ENCODE results near the gene LACTBL1. TPM values are rescaled to one million over a fixed set of nuclear protein-coding genes. Genes with fewer than 3 reads are reported as not detected.
A peak's percentile ranks its signal among the peaks of the same experiment; 100 is the strongest.

Gene LACTBL1
- polyA plus RNA-seq, 6 donors from 2014 or later = not detected

GRCh38 chr1:22920734-22921451 is 51.8 kb downstream of the LACTBL1 start:
- no peak for ATAC-seq (ENCODE audit: low read depth in 2 of 2)
- DNase-seq = no peak
- peak overlapping the region in 1 of 6 donors; percentile 75 for H3K27ac Mint-ChIP-seq
- H3K36me3 Mint-ChIP-seq = peaks cover 0 to 6% of the 10 kb centered on the region in 2 donors
- H3K27me3 Mint-ChIP-seq = peaks cover 19 to 36% (median 35%) of the 10 kb centered on the region in 3 donors
- no peaks in the 10 kb centered on the region for H3K4me1 Mint-ChIP-seq
- peaks cover 0 to 9% (median 0%) of the 10 kb centered on the region in 7 donors for H3K9me3 Mint-ChIP-seq
- H3K4me3 Mint-ChIP-seq = no peak overlapping the region

GRCh38 chr1:22920026-22920733 is 52.5 kb downstream of the LACTBL1 start:
- Mint-ChIP-seq H3K27me3 (peaks cover 17 to 39% (median 39%) of the 10 kb centered on the region in 3 donors), H3K36me3 (peaks cover 0 to 4% of the 10 kb centered on the region in 2 donors), H3K27ac (no peak overlapping the region), H3K4me3 (no peak overlapping the region), H3K9me3 (peaks cover 0 to 8% (median 0%) of the 10 kb centered on the region in 7 donors), H3K4me1 (no peaks in the 10 kb centered on the region)
- DNase-seq (no peak), ATAC-seq (ENCODE audit: low read depth in 2 of 2) (no peak)

GRCh38 chr1:22919341-22920025 is 53.2 kb downstream of the LACTBL1 start:
- Mint-ChIP-seq H3K4me1 (no peaks in the 10 kb centered on the region), H3K27me3 (peaks cover 18 to 39% (median 35%) of the 10 kb centered on the region in 3 donors), H3K4me3 (no peak overlapping the region), H3K9me3 (peaks cover 0 to 4% (median 0%) of the 10 kb centered on the region in 7 donors), H3K36me3 (no peaks in the 10 kb centered on the region), H3K27ac (no peak overlapping the region)
- DNase-seq (no peak), ATAC-seq (ENCODE audit: low read depth in 2 of 2) (no peak)

- DNase-seq = no peak
Measured at GRCh38 chr1:22918644-22919043, 54.0 kb downstream of the LACTBL1 start.

GRCh38 chr1:22917989-22918388 is 54.7 kb downstream of the LACTBL1 start:
- H3K9me3 Mint-ChIP-seq = no peaks in the 10 kb centered on the region
- no peaks in the 10 kb centered on the region for H3K4me1 Mint-ChIP-seq
- ATAC-seq (ENCODE audit: low read depth in 2 of 2) (no peak), DNase-seq (no peak)
- no peaks in the 10 kb centered on the region for H3K36me3 Mint-ChIP-seq
- no peak overlapping the region for H3K27ac Mint-ChIP-seq
- H3K27me3 Mint-ChIP-seq = peaks cover 18 to 39% (median 27%) of the 10 kb centered on the region in 3 donors
- no peak overlapping the region for H3K4me3 Mint-ChIP-seq

More at GRCh38 chr1:22918644-22919043, 54.0 kb downstream of the LACTBL1 start:
- H3K27me3 Mint-ChIP-seq = peaks cover 18 to 36% (median 27%) of the 10 kb centered on the region in 3 donors
- no peak overlapping the region for H3K4me3 Mint-ChIP-seq
- H3K36me3 Mint-ChIP-seq = no peaks in the 10 kb centered on the region
- peaks cover 0 to 1% (median 0%) of the 10 kb centered on the region in 7 donors for H3K9me3 Mint-ChIP-seq
- H3K4me1 Mint-ChIP-seq = no peaks in the 10 kb centered on the region
- ATAC-seq (ENCODE audit: low read depth in 2 of 2) = no peak
- H3K27ac Mint-ChIP-seq = no peak overlapping the region

- Mint-ChIP-seq H3K27ac (peak overlapping the region in 1 of 6 donors; percentile 26), H3K27me3 (peaks cover 11 to 35% (median 27%) of the 10 kb centered on the region in 3 donors), H3K9me3 (no peaks in the 10 kb centered on the region), H3K4me1 (no peaks in the 10 kb centered on the region), H3K4me3 (no peak overlapping the region), H3K36me3 (no peaks in the 10 kb centered on the region)
- no peak for ATAC-seq (ENCODE audit: low read depth in 2 of 2)
- no peak for DNase-seq
Measured at GRCh38 chr1:22916471-22916820, 56.2 kb downstream of the LACTBL1 start.

GRCh38 chr1:22915816-22916470 is 56.7 kb downstream of the LACTBL1 start:
- Mint-ChIP-seq H3K36me3 (no peaks in the 10 kb centered on the region), H3K4me3 (no peak overlapping the region), H3K27me3 (peaks cover 11 to 35% (median 27%) of the 10 kb centered on the region in 3 donors), H3K27ac (no peak overlapping the region), H3K4me1 (no peaks in the 10 kb centered on the region), H3K9me3 (no peaks in the 10 kb centered on the region)
- DNase-seq (no peak), ATAC-seq (ENCODE audit: low read depth in 2 of 2) (no peak)

- no peaks in the 10 kb centered on the region for H3K36me3 Mint-ChIP-seq
- peaks cover 11 to 35% (median 27%) of the 10 kb centered on the region in 3 donors for H3K27me3 Mint-ChIP-seq
- no peaks in the 10 kb centered on the region for H3K4me1 Mint-ChIP-seq
- ATAC-seq (ENCODE audit: low read depth in 2 of 2) (no peak), DNase-seq (no peak)
- H3K27ac Mint-ChIP-seq = no peak overlapping the region
- no peak overlapping the region for H3K4me3 Mint-ChIP-seq
- H3K9me3 Mint-ChIP-seq = no peaks in the 10 kb centered on the region
Measured at GRCh38 chr1:22915231-22915630, 57.4 kb downstream of the LACTBL1 start.

- no peaks in the 10 kb centered on the region for H3K36me3 Mint-ChIP-seq
Measured at GRCh38 chr1:22914633-22915217, 57.9 kb downstream of the LACTBL1 start.

GRCh38 chr1:22914156-22914555 is 58.5 kb downstream of the LACTBL1 start:
- H3K4me1 Mint-ChIP-seq = no peaks in the 10 kb centered on the region

More at GRCh38 chr1:22914633-22915217, 57.9 kb downstream of the LACTBL1 start:
- no peak for ATAC-seq (ENCODE audit: low read depth in 2 of 2)
- H3K27ac Mint-ChIP-seq = no peak overlapping the region
- H3K27me3 Mint-ChIP-seq = peaks cover 11 to 35% (median 27%) of the 10 kb centered on the region in 3 donors
- no peak for DNase-seq
- no peaks in the 10 kb centered on the region for H3K9me3 Mint-ChIP-seq
- peak overlapping the region in 1 of 8 donors; percentile 6 for H3K4me3 Mint-ChIP-seq
- H3K4me1 Mint-ChIP-seq = no peaks in the 10 kb centered on the region

GRCh38 chr1:22913421-22914141 is 59.1 kb downstream of the LACTBL1 start:
- Mint-ChIP-seq H3K4me3 (no peak overlapping the region), H3K27me3 (peaks cover 11 to 35% (median 27%) of the 10 kb centered on the region in 3 donors), H3K4me1 (no peaks in the 10 kb centered on the region), H3K36me3 (no peaks in the 10 kb centered on the region), H3K9me3 (no peaks in the 10 kb centered on the region), H3K27ac (no peak overlapping the region)
- ATAC-seq (ENCODE audit: low read depth in 2 of 2) (no peak), DNase-seq (no peak)

More at GRCh38 chr1:22914156-22914555, 58.5 kb downstream of the LACTBL1 start:
- no peaks in the 10 kb centered on the region for H3K36me3 Mint-ChIP-seq
- peaks cover 11 to 35% (median 27%) of the 10 kb centered on the region in 3 donors for H3K27me3 Mint-ChIP-seq
- H3K4me3 Mint-ChIP-seq = no peak overlapping the region
- H3K27ac Mint-ChIP-seq = no peak overlapping the region
- ATAC-seq (ENCODE audit: low read depth in 2 of 2) = no peak
- no peak for DNase-seq
- no peaks in the 10 kb centered on the region for H3K9me3 Mint-ChIP-seq

GRCh38 chr1:22912311-22912710 is 60.4 kb downstream of the LACTBL1 start:
- Mint-ChIP-seq H3K27ac (no peak overlapping the region), H3K36me3 (no peaks in the 10 kb centered on the region), H3K4me3 (no peak overlapping the region), H3K27me3 (peaks cover 12 to 28% (median 20%) of the 10 kb centered on the region in 3 donors), H3K4me1 (no peaks in the 10 kb centered on the region), H3K9me3 (no peaks in the 10 kb centered on the region)
- DNase-seq = no peak
- ATAC-seq (ENCODE audit: low read depth in 2 of 2) = no peak

Data from naive B cell (primary cell).